Loucy (cell line): ENCODE measurements around the gene PKIB.
A peak's percentile ranks its signal among the peaks of the same experiment; 100 is the strongest.

Experiments used
- H2AFZ ChIP-seq: fragments of 200-600 bp; sonication (generic); 2 replicates; pipeline ENCODE4 v1.6.0; 2016; ENCODE audit warnings: antibody characterized with exemption, mild to moderate bottlenecking, low read length, moderate library complexity
- H3F3A ChIP-seq: fragments of 200-600 bp; 2 replicates; pipeline ENCODE4 v1.6.0; 2016; ENCODE audit warnings: antibody characterized with exemption, low read depth, mild to moderate bottlenecking
- H3K27me3 ChIP-seq: fragments of 200-600 bp; sonication (generic); 2 replicates; pipeline ENCODE4 v1.6.1; 2014; ENCODE audit warnings: low read length, mild to moderate bottlenecking; ENCODE audit not compliant: insufficient read depth, poor library complexity, severe bottlenecking
- H3K36me3 ChIP-seq: fragments of 200-600 bp; sonication (generic); 2 replicates; pipeline ENCODE4 v1.6.1; 2016; ENCODE audit warnings: low read length; ENCODE audit not compliant: insufficient read depth
- H3K4me1 ChIP-seq: fragments of 200-600 bp; sonication (generic); 2 replicates; pipeline ENCODE4 v1.5.1; 2014; ENCODE audit warnings: low read length, mild to moderate bottlenecking; ENCODE audit not compliant: insufficient read depth, poor library complexity, severe bottlenecking
- H3K4me2 ChIP-seq: fragments of 200-600 bp; sonication (generic); 2 replicates; pipeline ENCODE4 v1.6.0; 2014; ENCODE audit warnings: antibody characterized with exemption, low read length, low read depth, mild to moderate bottlenecking; ENCODE audit not compliant: poor library complexity, severe bottlenecking
- H3K4me3 ChIP-seq: fragments of 200-600 bp; sonication (generic); 2 replicates; pipeline ENCODE4 v1.5.1; 2014; ENCODE audit warnings: low read length, mild to moderate bottlenecking, mixed read lengths; ENCODE audit not compliant: poor library complexity, severe bottlenecking
- H3K79me2 ChIP-seq: fragments of 200-600 bp; sonication (generic); 2 replicates; pipeline ENCODE4 v1.6.1; 2014; ENCODE audit warnings: low read length; ENCODE audit not compliant: insufficient read depth
- H3K9ac ChIP-seq: fragments of 200-600 bp; sonication (generic); 2 replicates; pipeline ENCODE4 v1.6.0; 2014; ENCODE audit warnings: mild to moderate bottlenecking, low read depth, low read length, moderate library complexity; ENCODE audit not compliant: poor library complexity, severe bottlenecking
- H3K9me2 ChIP-seq: fragments of 200-600 bp; sonication (generic); replicated peaks from 2 replicates; pipeline ENCODE4 v1.6.1; 2016; ENCODE audit warnings: low read depth, low read length, mixed read lengths
- H3K9me3 ChIP-seq: fragments of 200-600 bp; sonication (generic); 2 replicates; pipeline ENCODE4 v1.6.1; 2014; ENCODE audit warnings: mild to moderate bottlenecking, antibody characterized with exemption, low read length, low read depth; ENCODE audit not compliant: insufficient read depth
- H4K20me1 ChIP-seq: fragments of 200-600 bp; sonication (generic); 2 replicates; pipeline ENCODE4 v1.6.0; 2014; ENCODE audit warnings: antibody characterized with exemption, low read length, mild to moderate bottlenecking; ENCODE audit not compliant: insufficient read depth, poor library complexity, severe bottlenecking
- CTCF ChIP-seq: fragments of 200-600 bp; sonication (generic); conservative IDR thresholded peaks from 2 replicates; pipeline ENCODE4 v1.5.1; 2014; ENCODE audit warnings: mild to moderate bottlenecking, antibody characterized with exemption, low read length
- EZH2phosphoT487 ChIP-seq: fragments of 200-600 bp; IDR thresholded peaks from 2 replicates; pipeline ENCODE4 v1.6.1; 2018; ENCODE audit warnings: antibody characterized with exemption, mild to moderate bottlenecking, moderate library complexity, borderline replicate concordance

Gene PKIB

GRCh38 chr6:122719176-122719575 is 109.0 kb downstream of the PKIB start:
- H3K27me3 ChIP-seq, result no peaks in the 10 kb centered on the region
- H3K9me3 ChIP-seq, result no peaks in the 10 kb centered on the region
- no peak overlapping the region for H3K4me3 ChIP-seq
- no peak overlapping the region for H2AFZ ChIP-seq
- H3K9me2 ChIP-seq, result no peaks in the 10 kb centered on the region
- no peaks in the 10 kb centered on the region for H3F3A ChIP-seq
- H3K79me2 ChIP-seq, result no peaks in the 10 kb centered on the region
- H4K20me1 ChIP-seq, result no peaks in the 10 kb centered on the region
- H3K4me1 ChIP-seq, result no peaks in the 10 kb centered on the region
- H3K9ac ChIP-seq, result no peak overlapping the region
- TF ChIP-seq EZH2phosphoT487, result no peak
- TF ChIP-seq CTCF, result no peak
- H3K4me2 ChIP-seq, result no peak overlapping the region
- no peaks in the 10 kb centered on the region for H3K36me3 ChIP-seq

GRCh38 chr6:122722746-122723145 is 112.5 kb downstream of the PKIB start:
- Histone ChIP-seq H3K4me2 (no peak overlapping the region), H4K20me1 (no peaks in the 10 kb centered on the region), H2AFZ (no peak overlapping the region)

GRCh38 chr6:122726649-122727048 is 116.4 kb downstream of the PKIB start:
- H3K4me1 ChIP-seq, result no peaks in the 10 kb centered on the region
- no peaks in the 10 kb centered on the region for H3K79me2 ChIP-seq
- TF ChIP-seq CTCF (peak; percentile 60), EZH2phosphoT487 (no peak)
- H3K9me2 ChIP-seq, result no peaks in the 10 kb centered on the region
- no peak overlapping the region for H3K4me2 ChIP-seq
- no peak overlapping the region for H3K4me3 ChIP-seq
- H3K27me3 ChIP-seq, result no peaks in the 10 kb centered on the region
- no peak overlapping the region for H3K9ac ChIP-seq
- H3F3A ChIP-seq, result no peaks in the 10 kb centered on the region
- H4K20me1 ChIP-seq, result no peaks in the 10 kb centered on the region
- no peaks in the 10 kb centered on the region for H3K9me3 ChIP-seq
- H3K36me3 ChIP-seq, result no peaks in the 10 kb centered on the region
- no peak overlapping the region for H2AFZ ChIP-seq

More at GRCh38 chr6:122722746-122723145, 112.5 kb downstream of the PKIB start:
- Histone ChIP-seq H3K36me3 (no peaks in the 10 kb centered on the region), H3K4me3 (no peak overlapping the region), H3K4me1 (no peaks in the 10 kb centered on the region), H3K79me2 (no peaks in the 10 kb centered on the region), H3K9me2 (no peaks in the 10 kb centered on the region), H3F3A (no peaks in the 10 kb centered on the region), H3K9me3 (no peaks in the 10 kb centered on the region), H3K9ac (no peak overlapping the region), H3K27me3 (no peaks in the 10 kb centered on the region)
- TF ChIP-seq EZH2phosphoT487, result no peak
- no peak for TF ChIP-seq CTCF
